ENCODE measurements around the gene PNMA5.
"Not testable (repeated sequence)": the region's sequence is repeated elsewhere in the genome, so short reads cannot be mapped to it uniquely, and the experiment has no call there.

Gene PNMA5

GRCh38 chrX:153019166-153019565, 25.2 kb upstream of the PNMA5 start:
- Histone ChIP-seq H3K27ac (no peak overlapping the region), H3K36me3 (replicated peaks) (no peaks in the 10 kb centered on the region), H3K27me3 (replicated peaks) (no peaks in the 10 kb centered on the region), H3K4me3 (ENCODE audit: low read depth, low read length) (no peak overlapping the region)
- TF ChIP-seq CTCF (IDR thresholded peaks at IDR 0.05; ENCODE audit: low read depth, low read length, missing control alignments): no peak
- DNase-seq: no peak
- in situ Hi-C loops (cut with HindIII; ENCODE audit: low pct_ligation_motif_present, low sequenced_read_pairs): no loop called here

GRCh38 chrX:153017174-153017573, 23.3 kb upstream of the PNMA5 start:
- DNase-seq; in situ Hi-C loops (cut with HindIII; ENCODE audit: low pct_ligation_motif_present, low sequenced_read_pairs): not testable (repeated sequence)

GRCh38 chrX:153004780-153005179, 10.9 kb upstream of the PNMA5 start:
- in situ Hi-C loops (cut with HindIII; ENCODE audit: low pct_ligation_motif_present, low sequenced_read_pairs): no loop called here
- TF ChIP-seq CTCF (IDR thresholded peaks at IDR 0.05; ENCODE audit: low read depth, low read length, missing control alignments): no peak
- H3K36me3 ChIP-seq (replicated peaks): no peaks in the 10 kb centered on the region

More at GRCh38 chrX:153017174-153017573, 23.3 kb upstream of the PNMA5 start:
- H3K36me3 ChIP-seq (replicated peaks); H3K27ac ChIP-seq; H3K27me3 ChIP-seq (replicated peaks); H3K4me3 ChIP-seq (ENCODE audit: low read depth, low read length): not testable (repeated sequence)

GRCh38 chrX:153003981-153004380, 10.1 kb upstream of the PNMA5 start:
- DNase-seq: no peak
- H3K27ac ChIP-seq: no peak overlapping the region
- no peaks in the 10 kb centered on the region for H3K27me3 ChIP-seq (replicated peaks)
- no peak overlapping the region for H3K4me3 ChIP-seq (ENCODE audit: low read depth, low read length)
- in situ Hi-C loops (cut with HindIII; ENCODE audit: low pct_ligation_motif_present, low sequenced_read_pairs): no loop called here
- H3K36me3 ChIP-seq (replicated peaks): no peaks in the 10 kb centered on the region
- TF ChIP-seq CTCF (IDR thresholded peaks at IDR 0.05; ENCODE audit: low read depth, low read length, missing control alignments): no peak

More at GRCh38 chrX:153004780-153005179, 10.9 kb upstream of the PNMA5 start:
- H3K27me3 ChIP-seq (replicated peaks): no peaks in the 10 kb centered on the region
- H3K27ac ChIP-seq: no peak overlapping the region
- H3K4me3 ChIP-seq (ENCODE audit: low read depth, low read length): no peak overlapping the region
- DNase-seq: no peak

- in situ Hi-C loops (cut with HindIII; ENCODE audit: low pct_ligation_motif_present, low sequenced_read_pairs): not testable (repeated sequence)
These were observed 8.3 kb upstream of the PNMA5 start for GRCh38 chrX:153002182-153002581.

GRCh38 chrX:152997337-152997736, 3.4 kb upstream of the PNMA5 start:
- in situ Hi-C loops (cut with HindIII; ENCODE audit: low pct_ligation_motif_present, low sequenced_read_pairs): no loop called here
- no peak for TF ChIP-seq CTCF (IDR thresholded peaks at IDR 0.05; ENCODE audit: low read depth, low read length, missing control alignments)
- Histone ChIP-seq H3K27me3 (replicated peaks) (no peaks in the 10 kb centered on the region), H3K27ac (no peak overlapping the region), H3K36me3 (replicated peaks) (no peaks in the 10 kb centered on the region), H3K4me3 (ENCODE audit: low read depth, low read length) (no peak overlapping the region)
- DNase-seq: no peak

More at GRCh38 chrX:153002182-153002581, 8.3 kb upstream of the PNMA5 start:
- not testable (repeated sequence) for H3K36me3 ChIP-seq (replicated peaks); H3K27ac ChIP-seq; H3K4me3 ChIP-seq (ENCODE audit: low read depth, low read length); DNase-seq; H3K27me3 ChIP-seq (replicated peaks)

GRCh38 chrX:152992115-152992514, 1.8 kb downstream of the PNMA5 start:
- DNase-seq: no peak
- H3K4me3 ChIP-seq (ENCODE audit: low read depth, low read length): no peak overlapping the region
- H3K27me3 ChIP-seq (replicated peaks): no peaks in the 10 kb centered on the region
- no peak for TF ChIP-seq CTCF (IDR thresholded peaks at IDR 0.05; ENCODE audit: low read depth, low read length, missing control alignments)
- H3K36me3 ChIP-seq (replicated peaks): no peaks in the 10 kb centered on the region
- H3K27ac ChIP-seq: no peak overlapping the region
- in situ Hi-C loops (cut with HindIII; ENCODE audit: low pct_ligation_motif_present, low sequenced_read_pairs): no loop called here
